ENCODE data around the gene CCL7. TPM values are rescaled to one million over a fixed set of nuclear protein-coding genes. Genes with fewer than 3 reads are reported as not detected.
A peak's percentile ranks its signal among the peaks of the same experiment; 100 is the strongest.
"Not testable (repeated sequence)": the region's sequence is repeated elsewhere in the genome, so short reads cannot be mapped to it uniquely, and the experiment has no call there.

CCL7 gene
- 0.23 TPM in 1 of 2 replicates, not detected in the other for total RNA-seq

GRCh38 chr17:34269969-34270368 lies at the start of gene CCL7:
TSS of gene CCL7 (plus strand) at chr17:34270221. CDS start at chr17:34270291, 70 bp downstream.
- peak; percentile 50 for DNase-seq

- DNase-seq = peak; percentile 66
Measured at GRCh38 chr17:34220752-34221395, 49.1 kb upstream of the CCL7 start.

- no peak for DNase-seq
Measured at GRCh38 chr17:34221411-34221810, 48.6 kb upstream of the CCL7 start.

- DNase-seq = no peak
Measured at GRCh38 chr17:34222722-34223497, 47.1 kb upstream of the CCL7 start.

GRCh38 chr17:34225046-34225445 lies 45.0 kb upstream of the CCL7 start:
- no peak for DNase-seq

GRCh38 chr17:34226011-34226743 lies 43.8 kb upstream of the CCL7 start:
- peak; percentile 21 for DNase-seq

- no peak for DNase-seq
Measured at GRCh38 chr17:34226744-34227034, 43.3 kb upstream of the CCL7 start.

GRCh38 chr17:34227293-34227692 lies 42.7 kb upstream of the CCL7 start:
- not testable (repeated sequence) for DNase-seq

- DNase-seq = no peak
Measured at GRCh38 chr17:34227707-34228106, 42.3 kb upstream of the CCL7 start.

GRCh38 chr17:34228781-34229180 lies 41.2 kb upstream of the CCL7 start:
- DNase-seq = no peak

GRCh38 chr17:34230342-34230741 lies 39.7 kb upstream of the CCL7 start:
- no peak for DNase-seq

GRCh38 chr17:34234616-34235015 lies 35.4 kb upstream of the CCL7 start:
- no peak for DNase-seq

- peak; percentile 95 for DNase-seq
Measured at GRCh38 chr17:34235389-34236028, 34.5 kb upstream of the CCL7 start.

- no peak for DNase-seq
Measured at GRCh38 chr17:34236281-34236892, 33.6 kb upstream of the CCL7 start.

GRCh38 chr17:34237458-34237857 lies 32.6 kb upstream of the CCL7 start:
- no peak for DNase-seq

GRCh38 chr17:34241062-34241461 lies 29.0 kb upstream of the CCL7 start:
- peak; percentile 81 for DNase-seq

- DNase-seq = peak; percentile 78
Measured at GRCh38 chr17:34242587-34243363, 27.2 kb upstream of the CCL7 start.

- DNase-seq = no peak
Measured at GRCh38 chr17:34243364-34244320, 26.4 kb upstream of the CCL7 start.

GRCh38 chr17:34245351-34245905 lies 24.6 kb upstream of the CCL7 start:
- no peak for DNase-seq

- DNase-seq = no peak
Measured at GRCh38 chr17:34246446-34246845, 23.6 kb upstream of the CCL7 start.
